Psoas muscle (tissue), 8 donors: ENCODE data around the gene FADS2. TPM values are rescaled to one million over a fixed set of nuclear protein-coding genes. Genes with fewer than 3 reads are reported as not detected.

Experiments used
- ATAC-seq, 4 donors: fragments of 200-7000 bp; cut with Tn5 transposase; one replicate each; pipeline ENCODE4 v1.9.1; 2020; ENCODE audit warnings: moderate library complexity in 3 of 4, mild to moderate bottlenecking in 2 of 4
- DNase-seq, 2 donors: peaks; one replicate each; pipeline ENCODE4 v3.0.0-alpha.2; 2020
- H3K27ac ChIP-seq: fragments of 200-600 bp; one replicate; pipeline ENCODE4 v1.8.0; 2022
- H3K27me3 ChIP-seq, 3 donors: fragments of 200-600 bp in 1 of 3; one replicate each; pipeline versions ENCODE4 v1.6.1 to v1.8.0; 2013 to 2022; ENCODE audit warnings: low read length in 2 of 3, mild to moderate bottlenecking in 2 of 3, moderate library complexity in 1 of 3; ENCODE audit not compliant: insufficient read depth in 3 of 3
- H3K36me3 ChIP-seq, 2 donors: fragments of 200-600 bp in 1 of 2; one replicate each; pipeline versions ENCODE4 v1.6.1 to v1.8.0; 2013 to 2022; ENCODE audit warnings: low read depth in 1 of 2, mild to moderate bottlenecking in 1 of 2, moderate library complexity in 1 of 2; ENCODE audit not compliant: insufficient read depth in 1 of 2
- H3K4me1 ChIP-seq: fragments of 200-600 bp; one replicate; pipeline ENCODE4 v1.8.0; 2022
- H3K4me3 ChIP-seq: fragments of 200-600 bp; one replicate; pipeline ENCODE4 v1.8.0; 2022; ENCODE audit warnings: mild to moderate bottlenecking
- H3K9me3 ChIP-seq: fragments of 200-600 bp; one replicate; pipeline ENCODE4 v1.8.0; 2022
- WGBS, 3 donors: extraction: QIAGEN DNeasy Blood & Tissue Kit; methylation state at CpG; one replicate each; pipeline versions ENCODE4 v1.1.6 to v1.1.7; 2013; 5-methylcytosine and 5-hydroxymethylcytosine counted together
- intact Hi-C, 2 donors: fragments of 100-400 bp; cut with DNase I; formaldehyde crosslinking; loops; one replicate each; pipeline versions ENCODE4 v1.11.0 to v1.14.2; 2022
- polyA plus RNA-seq, 3 donors: library from polyadenylated mRNA; stranded (reverse); fragments of 200-250 nt; gene quantifications; one replicate each; pipeline ENCODE4 v1.2.3, GENCODE V29; 2013
- total RNA-seq, 4 donors: library from RNA; stranded (reverse); fragmentation: NEBNext Ultra II Directional in 2 of 4; extraction: Animal tissue kit (Norgen Biotek cat#: 25700) in 2 of 4; gene quantifications; one replicate each; pipeline versions ENCODE4 v1.2.1 to v1.2.4, GENCODE V29; 2021 to 2023
- TF ChIP-seq, protein P1 (sequence below): fragments of 200-600 bp; IDR thresholded peaks from one replicate; pipeline ENCODE4 v1.8.0; 2022; ENCODE audit warnings: antibody characterized with exemption
- donor health status: healthy with polysubstance abuse.
- donor health status: DM: no; HTN: no; CAD: no; lungs with moderate emphysema.
- donor health status: Bipolar disorder and iron deficiency.
- donor health status: healthy.
- donor health status: DM: yes; HTN: yes; CAD: no.
- donor health status: DM: no; HTN: no; CAD: no.
- donor health status: DM: no; HTN: no; CAD: no.
- donor health status: DM: yes; HTN: yes; CAD: no.

The FADS2 gene
- total and polyA plus RNA-seq, 7 donors, result 2.2 to 8.4 (median 5.5) TPM

DNA sequence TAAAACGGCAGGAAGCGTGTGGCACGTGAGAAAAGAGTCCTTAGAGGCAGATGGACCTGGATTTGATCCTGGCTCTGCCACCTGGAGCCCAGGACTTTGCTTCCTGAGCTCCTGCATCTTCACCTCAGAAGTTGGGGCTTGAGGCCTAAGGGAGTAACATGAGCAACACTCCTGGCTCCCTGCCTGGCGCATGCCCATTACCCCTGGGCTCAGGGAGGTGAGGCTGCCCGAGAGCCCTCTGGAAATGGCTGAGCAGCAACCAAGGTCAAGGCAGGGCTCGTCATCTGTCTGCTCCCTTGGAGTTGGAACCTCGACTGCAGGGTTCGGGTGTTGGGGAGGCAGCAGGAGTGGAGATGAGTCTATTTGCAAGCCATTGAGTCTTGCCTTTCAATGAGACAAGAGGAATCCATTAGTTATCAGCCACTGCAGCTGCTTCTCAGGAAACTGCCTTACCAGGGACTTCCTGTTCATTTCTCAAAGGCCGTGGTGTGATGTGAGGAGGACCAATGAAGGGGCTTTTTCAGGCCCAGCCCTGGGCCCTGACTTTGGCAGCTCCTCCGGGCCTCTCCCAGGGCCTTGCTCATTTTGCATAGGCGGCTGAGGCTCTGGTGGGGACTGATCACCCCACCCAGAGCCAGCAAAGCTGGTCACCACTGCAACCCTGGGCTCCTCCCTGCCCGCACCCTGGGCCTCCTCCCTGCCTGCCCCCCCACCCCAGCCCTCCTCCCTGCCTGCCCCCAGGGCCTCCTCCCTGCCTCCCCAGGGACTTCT lies 6.4 kb downstream of the FADS2 start:
- 28 to 42% (median 31%) methylated on average over 11 to 12 of the region's 12 CpGs for WGBS, 3 donors
- no peaks in the 10 kb centered on the region for H3K9me3 ChIP-seq
- peaks cover 0 to 4% (median 0%) of the 10 kb centered on the region in 3 donors for H3K27me3 ChIP-seq
- peak; percentile 30 to 76 (median 70) for ATAC-seq
- intact Hi-C loops, result no loop called here
- no peak overlapping the region for H3K4me3 ChIP-seq
- peaks cover 1% of the 10 kb centered on the region for H3K4me1 ChIP-seq
- peak; percentile 59 to 78 for DNase-seq
- TF ChIP-seq, protein P1, sequence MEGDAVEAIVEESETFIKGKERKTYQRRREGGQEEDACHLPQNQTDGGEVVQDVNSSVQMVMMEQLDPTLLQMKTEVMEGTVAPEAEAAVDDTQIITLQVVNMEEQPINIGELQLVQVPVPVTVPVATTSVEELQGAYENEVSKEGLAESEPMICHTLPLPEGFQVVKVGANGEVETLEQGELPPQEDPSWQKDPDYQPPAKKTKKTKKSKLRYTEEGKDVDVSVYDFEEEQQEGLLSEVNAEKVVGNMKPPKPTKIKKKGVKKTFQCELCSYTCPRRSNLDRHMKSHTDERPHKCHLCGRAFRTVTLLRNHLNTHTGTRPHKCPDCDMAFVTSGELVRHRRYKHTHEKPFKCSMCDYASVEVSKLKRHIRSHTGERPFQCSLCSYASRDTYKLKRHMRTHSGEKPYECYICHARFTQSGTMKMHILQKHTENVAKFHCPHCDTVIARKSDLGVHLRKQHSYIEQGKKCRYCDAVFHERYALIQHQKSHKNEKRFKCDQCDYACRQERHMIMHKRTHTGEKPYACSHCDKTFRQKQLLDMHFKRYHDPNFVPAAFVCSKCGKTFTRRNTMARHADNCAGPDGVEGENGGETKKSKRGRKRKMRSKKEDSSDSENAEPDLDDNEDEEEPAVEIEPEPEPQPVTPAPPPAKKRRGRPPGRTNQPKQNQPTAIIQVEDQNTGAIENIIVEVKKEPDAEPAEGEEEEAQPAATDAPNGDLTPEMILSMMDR, result no peak
- peak overlapping the region; percentile 50 for H3K27ac ChIP-seq
- H3K36me3 ChIP-seq, result no peaks in the 10 kb centered on the region

DNA sequence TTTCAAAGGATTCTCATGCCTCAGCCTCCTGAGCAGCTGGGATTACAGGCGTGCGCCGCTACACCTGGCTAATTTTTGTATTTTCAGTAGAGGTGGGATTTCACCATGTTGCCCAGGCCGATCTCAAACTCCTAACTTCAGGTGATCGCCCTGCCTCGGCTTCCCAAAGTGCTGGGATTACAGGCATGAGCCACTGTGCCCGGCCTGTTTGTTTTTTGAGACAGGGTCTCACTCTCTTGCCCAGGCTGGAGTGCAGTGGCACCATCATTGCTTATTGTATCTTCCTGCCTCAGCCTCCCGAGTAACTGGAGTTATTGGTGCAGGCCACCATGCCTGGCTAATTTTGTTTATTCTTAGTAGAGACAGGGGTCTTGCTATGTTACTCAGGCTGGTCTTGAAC lies 8.1 kb downstream of the FADS2 start:
- no peak for ATAC-seq
- Histone ChIP-seq H3K27ac (no peak overlapping the region), H3K4me1 (no peaks in the 10 kb centered on the region), H3K36me3 (peaks cover 0 to 4% of the 10 kb centered on the region in 2 donors), H3K9me3 (no peaks in the 10 kb centered on the region), H3K4me3 (no peak overlapping the region), H3K27me3 (no peaks in the 10 kb centered on the region)
- TF ChIP-seq, protein P1, result no peak
- 95 to 97% (median 96%) methylated on average over 8 of the region's 8 CpGs for WGBS, 3 donors
- no peak for DNase-seq
- intact Hi-C loops, result no loop called here

DNA sequence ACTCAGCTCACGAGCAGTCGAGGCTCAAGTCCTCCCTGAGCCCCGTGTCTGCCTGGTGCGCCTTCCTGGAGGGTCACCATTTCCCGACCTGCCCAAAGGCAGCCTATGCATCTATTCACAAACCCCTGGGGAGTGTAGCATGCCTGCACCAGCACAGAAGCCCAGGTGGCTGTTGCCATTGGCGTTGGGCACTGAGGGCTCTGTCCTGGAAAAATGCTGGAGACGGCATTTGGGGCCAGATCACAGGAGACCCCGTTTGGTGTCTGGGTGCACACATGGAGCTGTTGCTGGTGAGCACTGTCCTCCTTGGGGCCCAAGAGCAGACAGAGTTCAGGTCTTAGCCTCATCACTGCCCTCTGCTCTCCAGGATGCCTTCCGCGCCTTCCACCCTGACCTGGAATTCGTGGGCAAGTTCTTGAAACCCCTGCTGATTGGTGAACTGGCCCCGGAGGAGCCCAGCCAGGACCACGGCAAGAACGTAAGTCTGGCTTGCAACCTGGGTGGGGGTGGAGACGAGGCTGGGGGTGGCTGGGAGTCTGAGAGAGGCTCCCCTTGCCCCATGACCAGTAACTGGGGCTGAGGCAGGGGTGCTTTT lies 9.4 kb downstream of the FADS2 start:
- intact Hi-C loops, result no loop called here
- no peak for DNase-seq
- Histone ChIP-seq H3K27me3 (no peaks in the 10 kb centered on the region), H3K27ac (no peak overlapping the region), H3K4me3 (no peak overlapping the region), H3K4me1 (no peaks in the 10 kb centered on the region), H3K36me3 (peaks cover 0 to 4% of the 10 kb centered on the region in 2 donors), H3K9me3 (no peaks in the 10 kb centered on the region)
- ATAC-seq, result no peak
- WGBS, 3 donors, result 90 to 93% (median 91%) methylated on average over 15 of the region's 15 CpGs
- TF ChIP-seq, protein P1, result no peak

DNA sequence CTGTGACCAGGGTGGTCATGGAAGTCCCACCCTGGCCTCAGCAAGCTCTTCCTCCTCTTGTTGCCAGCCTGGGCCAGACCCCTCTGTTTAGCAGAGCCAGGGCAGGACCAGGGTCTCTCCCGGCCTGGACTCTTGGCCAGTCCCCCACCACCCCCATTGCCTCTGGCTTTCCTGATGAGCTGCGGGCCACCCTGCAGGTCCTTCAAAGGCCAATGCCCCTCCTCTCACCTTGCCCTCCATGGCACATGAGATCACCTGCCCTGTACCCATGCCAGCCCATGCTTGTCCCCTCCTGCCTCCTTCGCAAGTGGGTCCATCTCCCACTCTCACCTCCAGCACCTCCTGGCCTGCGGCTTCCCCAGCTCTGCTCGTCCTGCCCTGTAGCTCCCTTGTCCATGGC lies 10.4 kb downstream of the FADS2 start:
- Histone ChIP-seq H3K9me3 (no peaks in the 10 kb centered on the region), H3K36me3 (peaks cover 0 to 4% of the 10 kb centered on the region in 2 donors), H3K27me3 (no peaks in the 10 kb centered on the region), H3K4me1 (no peaks in the 10 kb centered on the region), H3K4me3 (no peak overlapping the region), H3K27ac (no peak overlapping the region)
- TF ChIP-seq, protein P1, result no peak
- ATAC-seq (no peak), DNase-seq (no peak)
- intact Hi-C loops, result no loop called here
- WGBS, 3 donors, result 92 to 95% (median 93%) methylated on average over 5 of the region's 5 CpGs
